GM19463 (cell line): ENCODE measurements around the gene C1orf21.

ENCODE experiments used
- ATAC-seq: cut with Tn5 transposase; IDR thresholded peaks from one replicate; pipeline ENCODE4 v1.9.1; 2021; ENCODE audit warnings: mild to moderate bottlenecking, moderate library complexity; ENCODE audit not compliant: unreplicated experiment

C1orf21 gene

DNA sequence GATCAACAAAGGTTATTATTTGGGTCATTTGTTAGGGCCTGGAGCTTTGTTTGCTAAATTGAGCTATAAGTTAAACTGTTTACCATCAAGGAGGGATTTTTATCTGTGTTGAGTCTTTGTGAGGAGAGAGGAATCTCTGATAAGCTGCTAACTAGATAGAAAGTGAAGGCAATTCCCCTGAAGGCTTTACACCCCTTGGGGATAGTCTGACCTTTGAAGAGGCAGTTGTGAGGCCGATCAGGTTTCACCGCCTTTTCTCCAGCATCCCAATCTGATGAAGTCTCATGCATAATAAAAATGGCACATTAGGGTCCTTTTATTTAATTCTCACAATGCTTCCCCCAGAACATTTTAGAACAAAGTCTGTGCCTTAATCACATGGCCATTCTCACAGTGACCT is 21.8 kb downstream of the C1orf21 start:
- ATAC-seq: no peak

DNA sequence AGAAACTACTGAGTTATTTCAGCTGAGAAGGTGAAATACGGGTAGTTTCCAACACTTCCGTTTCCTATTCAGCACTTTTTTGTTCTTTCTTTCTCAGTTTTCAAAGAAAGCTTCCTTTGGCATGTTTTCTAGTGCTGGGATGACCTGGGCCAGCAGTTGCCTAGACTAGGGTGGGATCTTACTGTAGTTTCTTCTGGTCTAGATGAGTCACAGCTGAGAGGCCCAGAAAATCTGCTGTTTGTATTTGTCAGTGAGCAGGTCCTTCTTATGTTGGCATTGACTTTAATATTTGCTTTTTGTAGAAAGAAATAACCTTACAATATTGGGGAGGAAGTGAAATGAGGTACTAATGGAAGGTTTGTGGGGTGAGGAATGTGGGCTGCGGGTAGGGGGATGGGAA is 22.2 kb downstream of the C1orf21 start:
- ATAC-seq: no peak

DNA sequence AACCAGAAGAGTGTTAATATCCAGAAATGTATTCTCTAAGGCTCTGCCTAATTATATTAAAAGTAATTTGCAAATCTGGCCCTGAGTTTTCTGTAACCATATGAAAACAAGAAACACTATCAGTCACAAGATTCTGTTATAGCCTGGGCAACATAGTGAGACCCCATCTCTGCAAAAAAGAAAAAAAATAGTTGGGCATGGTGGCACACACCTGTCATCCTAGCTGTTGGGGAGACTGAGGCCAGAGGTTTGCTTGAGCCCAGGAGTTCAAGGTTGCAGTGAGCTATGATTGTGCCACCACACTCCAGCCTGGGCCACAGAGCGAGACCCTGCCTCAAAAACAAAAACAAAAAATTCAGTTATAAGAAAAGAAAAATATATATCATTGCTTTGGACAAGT is 25.6 kb downstream of the C1orf21 start:
- no peak for ATAC-seq

DNA sequence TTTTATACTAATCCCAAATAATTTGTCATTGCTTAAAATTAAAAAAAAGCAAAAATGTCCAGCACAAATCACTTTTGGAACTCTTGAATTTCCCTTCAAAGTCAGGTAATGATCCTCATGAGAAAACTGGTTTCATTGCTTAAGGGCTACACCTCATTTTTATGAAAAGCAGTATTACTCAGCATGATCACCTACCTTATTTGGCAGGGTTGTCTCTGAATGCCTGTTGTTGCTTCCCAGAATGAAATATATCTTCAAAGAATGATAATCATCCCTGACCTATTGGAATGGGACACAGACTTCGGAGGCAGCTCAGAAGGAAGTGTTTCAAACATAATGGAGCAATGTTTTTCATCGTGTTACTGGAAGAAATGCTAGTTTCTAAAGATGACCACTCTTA is 29.7 kb downstream of the C1orf21 start:
- ATAC-seq: no peak

DNA sequence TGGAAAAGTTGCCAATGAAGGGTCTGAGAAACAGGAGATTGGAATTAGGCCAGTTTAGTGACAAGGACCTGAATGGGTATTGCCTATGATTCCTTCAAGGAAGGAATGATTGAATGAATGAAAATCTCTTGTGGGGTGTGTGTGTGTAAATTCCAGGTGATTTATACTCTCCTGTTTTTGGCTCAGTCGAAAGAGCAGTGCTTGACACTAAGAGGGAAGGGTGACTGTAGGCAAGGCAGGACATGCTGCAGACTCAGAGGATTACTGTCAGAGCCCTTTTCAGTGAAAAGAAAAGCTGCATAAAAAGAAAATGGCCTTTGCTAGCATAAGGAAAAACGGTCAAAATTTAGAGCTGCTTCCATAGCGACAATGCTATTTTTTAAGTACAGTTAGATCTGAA is 30.1 kb downstream of the C1orf21 start:
- ATAC-seq: no peak

DNA sequence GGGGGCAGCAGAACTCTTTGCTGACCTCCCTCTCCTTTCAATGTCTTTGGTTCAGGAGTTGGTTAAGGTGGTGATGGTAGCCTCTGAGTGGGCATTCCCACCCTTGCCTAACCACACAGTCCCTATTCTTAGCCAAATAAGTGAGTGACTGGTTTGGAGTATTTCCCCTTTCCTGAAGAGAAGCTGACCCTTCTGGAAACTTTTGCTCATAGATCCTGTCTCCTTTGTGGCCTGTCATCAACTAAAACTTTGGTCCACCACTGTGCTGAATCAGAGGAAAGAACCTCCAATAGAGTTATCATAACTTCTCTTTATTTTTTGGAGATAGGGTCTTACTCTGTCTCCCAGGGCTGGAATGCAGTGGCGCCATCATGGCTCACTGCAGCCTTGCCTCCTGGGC is 31.1 kb downstream of the C1orf21 start:
- no peak for ATAC-seq

DNA sequence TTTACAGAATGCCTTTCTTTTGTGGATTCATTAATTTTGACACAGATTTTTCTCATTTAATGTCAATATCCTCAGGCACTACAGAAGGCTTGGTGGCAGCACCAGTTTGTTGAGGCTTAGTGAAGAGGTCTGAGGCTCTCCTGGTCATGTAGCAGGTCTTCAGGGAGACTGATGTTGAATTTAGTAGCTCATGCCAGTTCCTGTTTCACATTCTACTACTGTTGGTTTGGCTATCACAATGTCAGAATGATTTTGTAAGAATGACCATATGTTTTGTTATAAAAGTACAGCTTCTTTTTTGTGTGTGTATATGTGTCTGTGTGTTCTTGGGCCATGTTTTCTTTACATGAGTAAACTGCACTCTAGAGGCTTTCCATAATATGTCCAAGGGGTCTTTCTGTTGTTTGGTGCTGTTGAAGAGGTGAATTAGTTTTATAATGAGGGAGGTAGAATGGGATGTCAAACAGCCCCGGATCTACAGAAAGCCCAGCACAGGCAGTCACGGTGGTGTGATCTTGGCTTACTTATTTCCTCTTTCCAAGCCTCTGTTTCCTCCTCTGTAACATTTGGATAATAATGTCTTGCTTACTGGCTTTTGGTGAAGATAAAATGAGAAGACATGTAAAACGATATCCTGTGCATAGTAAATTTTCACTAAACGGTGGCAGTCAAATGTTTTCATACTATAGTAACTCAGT is 32.0 kb downstream of the C1orf21 start:
- ATAC-seq: no peak

DNA sequence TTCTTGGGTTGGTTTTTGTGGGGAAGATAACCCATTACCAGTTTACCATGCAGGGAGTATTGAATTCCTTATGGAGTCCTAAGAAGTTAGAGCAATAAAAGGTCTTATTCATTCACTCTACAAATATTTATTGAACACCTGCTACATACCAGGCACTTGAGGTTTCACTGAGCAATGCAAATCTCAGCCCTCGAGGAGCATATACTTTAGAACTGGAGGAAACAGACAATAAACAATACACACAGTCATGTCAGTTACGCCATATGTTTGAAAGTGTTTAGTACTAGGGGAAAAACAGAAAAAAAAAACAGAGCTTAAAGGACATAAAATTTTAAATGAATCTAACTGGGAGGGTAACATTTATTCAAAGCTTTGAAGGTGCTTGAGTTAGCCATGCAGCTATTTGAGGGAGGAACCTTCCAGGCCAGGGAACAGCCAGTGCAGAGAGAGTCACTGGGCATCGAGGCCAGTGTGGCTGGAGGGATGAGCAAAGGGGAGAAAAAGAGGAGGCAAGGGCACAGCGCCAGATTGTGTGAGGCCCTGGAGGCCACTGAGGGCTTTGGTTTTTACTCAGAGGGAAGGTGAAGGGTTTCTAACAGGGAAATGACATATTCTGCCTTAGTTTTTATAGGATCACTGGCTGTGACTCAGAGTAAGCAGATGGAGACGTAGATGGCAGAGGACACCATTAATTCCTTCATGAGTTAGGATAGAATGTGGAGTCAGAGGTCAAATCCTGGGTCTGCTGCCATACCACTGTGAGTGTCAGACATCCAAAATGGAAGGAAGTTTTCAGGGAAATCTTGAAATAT is 32.7 kb downstream of the C1orf21 start:
- ATAC-seq: no peak

DNA sequence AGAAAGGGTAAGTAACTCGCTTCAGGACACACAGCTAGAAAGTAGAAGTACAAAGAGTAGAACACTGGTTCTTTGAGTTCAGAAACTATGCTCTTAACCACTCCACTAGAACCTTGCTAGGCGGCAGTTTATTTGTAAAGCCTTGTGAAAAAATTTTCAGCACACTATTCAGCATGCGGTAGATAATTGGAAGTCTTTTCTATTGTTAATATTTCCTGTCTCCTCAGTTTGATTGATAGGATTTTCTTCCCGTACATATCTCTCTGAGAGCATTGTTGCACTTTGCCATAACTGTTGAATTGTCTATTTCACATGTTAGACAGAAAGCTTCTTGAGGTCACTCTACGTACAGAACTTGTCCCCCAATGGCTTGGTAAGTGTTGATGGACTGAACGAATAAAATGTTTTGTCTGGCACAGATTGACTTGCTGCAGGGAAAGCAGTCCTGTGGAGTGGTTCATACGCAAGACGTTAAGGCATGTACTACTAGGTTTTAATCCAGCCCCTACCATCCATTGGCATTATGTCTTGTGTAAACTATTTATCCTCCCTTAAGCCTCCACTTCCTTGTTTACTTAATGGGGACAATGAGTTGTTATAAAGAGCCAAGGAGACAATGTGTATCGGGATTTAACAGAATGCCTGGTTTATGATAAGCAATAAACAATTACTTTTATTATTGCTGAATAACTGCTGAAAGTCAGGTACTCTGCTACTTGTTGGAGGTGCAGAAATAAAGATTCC is 35.8 kb downstream of the C1orf21 start:
- ATAC-seq: no peak

DNA sequence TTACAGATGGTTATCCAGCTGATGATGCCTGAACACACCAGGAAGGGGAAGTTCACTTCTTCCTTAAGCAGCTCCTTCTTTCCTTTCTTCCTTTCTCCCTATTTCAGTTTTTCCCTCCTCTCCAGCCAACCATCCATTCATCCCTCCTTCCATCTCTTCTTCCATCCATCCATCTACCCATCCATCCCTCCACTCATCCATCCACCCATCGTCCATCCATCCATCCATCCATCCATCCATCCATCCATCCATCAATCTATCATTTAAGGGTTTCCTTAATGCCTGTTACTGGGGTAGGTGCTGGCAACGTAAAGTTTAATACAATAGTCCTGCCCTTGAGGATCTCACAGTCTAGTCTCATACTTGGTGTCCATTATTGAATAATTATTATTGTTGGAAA is 36.8 kb downstream of the C1orf21 start:
- no peak for ATAC-seq

DNA sequence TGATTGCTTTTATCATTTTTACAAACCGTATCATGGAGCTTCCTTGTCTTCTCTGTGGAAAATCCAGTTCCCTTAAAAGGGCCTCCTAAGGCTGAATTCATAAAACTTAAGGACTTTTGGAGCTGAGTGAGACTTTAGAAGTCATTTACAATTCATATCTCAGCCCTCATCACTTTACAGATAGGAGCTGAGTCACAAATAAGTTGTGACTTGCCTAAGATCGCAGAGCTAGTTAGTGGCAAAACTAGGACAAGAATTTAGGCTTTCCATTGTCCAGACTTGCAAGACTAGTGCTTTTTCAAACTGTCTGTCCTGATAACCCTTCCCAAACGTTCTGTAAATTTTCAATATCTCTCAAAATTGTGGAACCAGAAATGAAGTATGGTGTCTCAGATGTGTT is 37.3 kb downstream of the C1orf21 start:
- ATAC-seq: no peak

DNA sequence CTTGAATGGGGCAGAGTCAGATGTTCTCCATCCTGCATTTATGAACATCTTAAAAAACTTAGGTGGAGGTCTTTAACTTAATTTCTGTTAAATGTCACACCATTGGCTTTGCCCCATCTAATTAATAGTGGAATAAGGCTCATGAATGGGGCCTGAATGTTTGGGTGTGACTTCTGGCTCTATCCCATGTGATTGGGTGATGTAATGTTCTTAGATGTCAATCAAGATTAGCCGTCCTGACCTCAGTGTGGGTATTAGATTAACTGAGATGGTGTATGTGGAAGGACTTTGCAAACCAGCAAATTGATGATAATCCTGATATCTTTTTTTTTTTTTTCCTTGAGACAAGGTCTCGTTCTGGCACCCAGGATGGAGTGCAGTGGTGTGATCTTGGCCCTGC is 38.1 kb downstream of the C1orf21 start:
- ATAC-seq: no peak

DNA sequence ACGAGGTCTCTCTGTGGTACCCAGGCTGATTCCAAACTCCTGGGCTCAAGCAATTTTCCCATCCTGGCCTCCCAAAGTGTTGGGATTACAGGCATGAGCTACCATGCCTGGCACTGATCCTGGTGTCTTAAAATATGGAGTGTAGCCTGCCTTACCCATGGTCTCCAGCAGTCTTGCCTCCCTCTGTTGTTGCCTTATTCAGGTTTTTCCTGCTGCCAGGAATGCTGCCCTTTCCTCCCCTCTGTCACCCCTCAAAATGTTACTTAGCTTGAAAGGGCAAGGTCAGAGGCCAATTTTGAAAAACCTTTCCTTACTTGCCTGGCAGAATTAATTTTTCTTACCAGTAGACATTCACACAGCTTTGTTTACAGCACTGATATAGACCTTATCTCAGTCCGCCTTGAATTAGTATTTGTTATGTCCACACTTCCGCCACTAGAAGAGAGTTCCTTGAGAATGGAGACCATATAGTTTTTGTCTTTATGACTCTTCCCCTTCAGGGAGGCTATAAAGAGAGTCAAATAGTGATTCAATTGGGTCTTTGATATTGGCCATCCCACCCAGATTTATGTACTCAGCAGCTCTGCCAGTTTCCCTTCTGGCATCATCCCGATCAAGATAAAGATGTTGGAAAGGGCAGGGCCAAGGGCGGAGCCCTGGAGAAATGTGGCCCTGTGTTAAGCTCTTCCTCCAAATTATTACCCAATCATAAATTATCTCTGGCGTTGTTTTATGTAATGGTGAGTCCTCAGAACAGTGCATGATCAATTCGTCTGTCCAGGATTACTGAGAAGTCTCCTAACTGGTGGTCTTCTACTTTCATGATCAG is 38.8 kb downstream of the C1orf21 start:
- ATAC-seq: no peak

DNA sequence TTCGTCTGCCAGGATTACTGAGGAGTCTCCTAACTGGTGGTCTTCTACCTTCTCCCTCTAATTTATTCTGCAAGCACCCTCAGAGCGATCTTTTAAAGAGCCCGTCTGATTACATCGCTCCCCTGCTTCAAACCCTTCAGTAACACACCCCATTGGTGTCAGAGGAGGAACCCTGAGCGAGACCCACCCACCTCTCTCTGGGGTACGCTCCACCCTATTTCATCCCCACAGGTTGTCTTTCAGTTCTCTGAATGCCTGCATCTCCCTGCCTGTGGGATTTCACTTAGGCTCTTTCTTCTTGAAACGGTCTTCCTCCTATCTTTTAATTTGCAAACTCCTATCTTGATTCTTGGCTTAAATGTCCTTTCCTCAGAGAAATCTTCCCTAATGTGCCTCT is 39.4 kb downstream of the C1orf21 start:
- ATAC-seq: no peak

DNA sequence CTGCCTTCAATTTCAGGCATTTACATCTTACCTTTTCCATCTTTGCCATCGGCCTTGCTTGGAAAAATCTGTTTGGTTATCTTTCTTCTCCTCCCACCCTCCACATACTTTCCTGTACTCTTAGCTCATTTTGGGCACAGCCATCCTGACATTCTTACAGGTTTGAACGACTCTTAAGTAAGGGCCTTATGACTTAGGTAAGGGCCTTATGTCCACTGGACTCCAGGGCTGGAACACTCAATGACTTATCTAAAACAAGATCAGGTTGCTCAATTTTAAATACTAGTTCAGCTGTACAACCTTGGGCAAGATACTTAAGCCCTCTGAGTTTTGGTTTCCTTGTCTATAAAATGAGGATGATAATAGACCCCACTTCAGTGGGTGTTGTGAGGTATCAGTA is 40.9 kb downstream of the C1orf21 start:
- no peak for ATAC-seq

DNA sequence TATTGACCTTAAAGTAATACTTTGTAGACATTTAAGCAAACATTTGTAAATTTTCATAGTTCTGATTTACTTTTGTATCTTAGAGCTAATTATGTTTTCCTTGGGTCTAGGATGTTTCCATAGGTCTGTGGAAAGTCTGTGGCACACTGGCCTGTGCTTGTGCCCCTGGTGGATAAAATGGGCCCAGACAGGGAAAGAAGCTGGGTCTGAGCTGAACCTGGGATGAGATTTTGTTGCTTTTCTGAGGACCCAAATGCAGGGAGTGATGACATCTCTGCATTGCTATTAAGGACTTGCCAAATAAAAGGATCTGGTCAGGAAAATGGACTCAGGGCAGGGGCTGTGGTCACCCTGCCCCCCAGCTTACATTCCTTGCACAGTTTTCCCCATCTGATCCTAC is 41.8 kb downstream of the C1orf21 start:
- no peak for ATAC-seq

DNA sequence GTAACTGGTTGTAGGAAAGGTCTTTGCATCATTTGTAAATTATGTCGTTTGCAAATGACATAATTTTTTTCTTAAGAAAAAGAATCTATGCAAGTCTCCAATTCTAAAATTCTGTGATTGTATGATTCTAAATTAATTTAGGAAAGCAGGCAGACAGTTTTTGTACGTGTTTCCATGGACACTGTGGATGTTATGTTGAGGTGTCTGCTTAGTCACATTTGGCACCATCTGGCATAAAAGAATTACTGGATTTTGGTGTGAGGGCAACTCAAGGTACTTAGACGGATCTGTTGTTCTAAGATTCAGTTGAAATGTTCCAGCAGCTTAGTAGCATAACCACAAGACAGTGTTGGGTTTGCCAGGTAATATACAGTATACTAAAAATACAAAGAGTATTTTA is 42.5 kb downstream of the C1orf21 start:
- no peak for ATAC-seq

DNA sequence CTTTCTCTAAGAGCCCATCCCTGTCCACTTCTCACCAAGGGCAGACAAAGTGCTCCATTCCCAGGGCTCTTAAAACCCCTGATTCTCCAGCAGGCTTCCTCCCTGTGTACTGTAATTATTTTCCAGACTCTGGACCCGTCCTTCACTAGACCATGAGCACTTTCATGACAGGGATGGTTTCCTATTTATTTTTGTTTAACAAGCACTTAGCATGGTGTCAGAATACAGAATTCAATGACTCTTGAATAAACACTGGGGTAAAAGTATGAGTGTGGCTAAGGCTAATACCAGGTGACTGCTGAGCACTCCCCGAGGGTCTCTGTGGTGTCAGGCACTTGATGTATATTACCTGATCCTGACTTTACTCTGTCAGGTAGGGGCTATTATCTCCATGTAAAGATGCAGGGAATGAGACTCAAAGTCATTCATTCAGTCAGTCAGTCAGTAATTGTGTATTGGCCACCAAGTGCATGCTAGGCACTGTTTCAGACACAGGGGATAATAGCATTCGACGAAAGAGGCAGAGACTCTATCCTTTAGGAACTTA is 47.2 kb downstream of the C1orf21 start:
- no peak for ATAC-seq

DNA sequence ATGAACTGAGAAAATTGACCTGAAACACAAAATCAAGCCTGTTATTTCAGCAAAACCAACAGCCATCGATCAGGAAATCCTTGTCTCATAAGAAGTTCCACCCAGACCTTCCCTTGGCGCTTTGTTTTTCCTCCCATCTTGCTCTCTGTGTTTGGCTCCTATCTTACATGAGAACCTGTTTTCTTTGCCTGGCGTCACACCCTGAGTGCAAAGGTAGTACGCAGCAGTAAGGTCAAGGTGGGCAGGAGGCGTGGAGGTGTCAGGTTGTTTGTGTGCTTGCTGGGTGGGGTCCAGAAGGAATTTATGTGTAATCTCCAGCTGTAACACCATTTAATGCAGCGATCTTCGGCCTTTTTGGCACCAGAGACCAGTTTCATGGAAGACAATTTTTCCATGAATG is 50.5 kb downstream of the C1orf21 start:
- ATAC-seq: no peak

DNA sequence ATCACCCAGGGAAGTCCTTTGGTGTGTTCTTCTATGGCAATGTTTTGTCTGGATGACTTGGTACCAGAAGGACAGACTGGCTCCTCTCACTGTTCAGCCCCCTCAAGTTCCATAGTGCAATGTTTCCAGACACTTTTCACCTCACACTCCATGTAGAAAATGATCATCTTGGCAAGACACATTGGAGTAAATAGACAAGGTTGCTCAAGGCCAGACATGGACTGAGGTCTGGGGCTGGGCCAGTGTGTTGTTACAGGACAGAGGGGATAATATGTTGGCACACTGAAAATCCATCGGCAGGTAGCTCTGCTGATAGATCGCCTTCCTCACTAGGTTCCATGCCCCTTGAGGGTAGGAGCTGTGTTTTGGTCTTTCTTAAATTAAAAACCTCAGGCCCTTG is 51.5 kb downstream of the C1orf21 start:
- ATAC-seq: no peak

DNA sequence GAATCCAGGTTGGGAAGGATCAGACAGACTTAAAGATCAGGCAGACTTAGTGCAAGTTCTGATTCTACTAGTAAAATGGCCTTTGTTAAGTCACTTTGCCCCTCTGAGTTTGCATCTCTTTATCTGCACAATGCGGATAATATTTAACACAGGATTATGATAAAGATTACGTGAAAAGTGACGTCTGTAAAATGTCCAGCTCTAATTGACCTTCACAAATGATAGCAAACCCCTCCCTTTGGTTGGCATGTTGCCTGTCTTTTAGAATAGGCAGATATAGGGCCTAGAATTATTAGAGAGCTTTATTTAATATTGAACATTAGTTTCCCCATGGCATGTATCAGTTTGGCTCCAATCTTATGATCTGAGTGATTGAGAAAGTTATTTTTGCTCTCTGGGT is 55.4 kb downstream of the C1orf21 start:
- ATAC-seq: no peak
